ENCODE results near the gene GPR176.

DNA sequence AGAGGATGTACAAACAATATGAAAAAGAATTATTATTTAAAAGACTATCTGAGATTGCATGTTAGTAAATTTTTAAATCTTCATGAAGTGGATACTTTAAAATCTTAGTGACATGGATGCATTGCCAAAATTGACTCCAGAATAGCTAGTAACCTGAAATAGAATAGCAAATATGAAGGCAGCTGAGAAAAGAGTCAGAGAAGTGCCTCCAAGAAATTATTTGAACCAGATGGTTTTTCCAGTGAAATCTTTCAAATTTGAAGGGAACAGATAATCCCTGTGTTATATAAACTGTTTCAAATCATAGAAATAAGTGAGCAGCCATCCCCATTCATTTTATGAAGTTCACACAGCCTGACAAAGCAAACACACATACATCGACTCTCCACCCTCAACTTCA lies 167.1 kb downstream of the GPR176 start:
- no peak for TF ChIP-seq POLR2A (IDR thresholded peaks at IDR 0.05)
- no peak for TF ChIP-seq CTCF (IDR thresholded peaks at IDR 0.05)

Measured in ovary (tissue), 3 donors.